Measurements from ENCODE around the gene LYRM9.
"Not testable (repeated sequence)": the region's sequence is repeated elsewhere in the genome, so short reads cannot be mapped to it uniquely, and the experiment has no call there.

LYRM9 gene

DNA sequence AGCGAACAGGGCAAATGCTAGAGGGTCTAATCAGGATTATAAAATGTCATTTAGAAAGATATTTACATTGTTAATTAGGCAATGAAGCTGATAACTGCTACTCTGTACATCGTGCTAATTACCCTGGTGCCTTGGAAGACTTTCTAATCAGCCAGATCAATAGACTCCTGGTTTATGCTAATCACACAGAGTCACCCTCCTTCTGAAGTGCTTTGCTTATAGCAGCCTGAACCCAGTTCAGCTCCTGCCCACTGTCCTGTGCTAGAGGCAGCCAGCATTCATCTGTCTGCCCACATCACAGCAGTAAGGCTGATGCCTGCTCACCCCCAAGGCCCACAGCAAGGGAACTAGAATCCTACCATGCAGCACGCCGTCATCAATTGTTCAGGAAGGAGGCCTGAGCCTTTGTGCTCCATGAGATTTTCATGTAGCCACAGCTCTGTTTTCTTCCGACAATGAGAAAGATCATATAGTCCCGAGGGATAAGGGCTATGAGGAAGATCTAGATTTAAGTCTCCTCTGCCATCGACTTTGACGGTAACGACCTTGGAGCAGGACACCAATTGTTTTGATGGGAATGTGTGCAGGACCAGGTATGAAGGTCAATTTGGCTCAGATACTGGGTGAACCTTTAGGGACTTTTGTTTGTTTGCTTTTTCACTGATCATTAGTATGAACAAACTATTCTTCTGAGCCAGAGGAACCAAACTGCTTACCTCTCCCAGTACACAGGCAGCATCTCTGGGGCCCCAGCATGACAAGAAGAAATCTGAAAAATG, 12.5 kb upstream of the LYRM9 start:
- no peak for DNase-seq

GRCh38 chr17:27904534-27905446, 11.6 kb upstream of the LYRM9 start:
- no peak for DNase-seq

GRCh38 chr17:27904114-27904513, 10.9 kb upstream of the LYRM9 start:
- no peak for DNase-seq

- DNase-seq = no peak
Observed at GRCh38 chr17:27899525-27899924, 6.4 kb upstream of the LYRM9 start.

GRCh38 chr17:27898096-27898495, 4.9 kb upstream of the LYRM9 start:
- no peak for DNase-seq

DNA sequence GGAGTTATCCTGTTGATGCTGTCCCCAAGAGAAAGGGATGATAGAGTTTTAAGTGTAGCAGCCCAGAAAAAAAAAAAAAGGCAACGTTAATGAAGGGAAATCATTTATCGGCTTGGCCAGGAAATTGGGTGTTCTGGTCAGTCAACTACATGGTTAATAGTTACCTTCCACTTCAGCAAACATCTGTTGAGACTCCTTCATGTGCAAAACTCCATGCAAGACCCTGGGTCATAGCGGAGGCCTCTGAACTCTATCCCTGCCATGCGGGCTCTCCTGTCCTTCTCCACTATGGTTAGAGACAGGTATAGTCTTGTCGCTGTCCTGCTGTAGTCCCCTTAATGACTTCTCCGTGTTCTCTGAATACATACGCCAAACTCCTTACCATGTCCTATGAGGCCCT, 3.5 kb upstream of the LYRM9 start:
- DNase-seq = no peak

- DNase-seq = no peak
Observed at GRCh38 chr17:27895940-27896535, 2.9 kb upstream of the LYRM9 start.

DNA sequence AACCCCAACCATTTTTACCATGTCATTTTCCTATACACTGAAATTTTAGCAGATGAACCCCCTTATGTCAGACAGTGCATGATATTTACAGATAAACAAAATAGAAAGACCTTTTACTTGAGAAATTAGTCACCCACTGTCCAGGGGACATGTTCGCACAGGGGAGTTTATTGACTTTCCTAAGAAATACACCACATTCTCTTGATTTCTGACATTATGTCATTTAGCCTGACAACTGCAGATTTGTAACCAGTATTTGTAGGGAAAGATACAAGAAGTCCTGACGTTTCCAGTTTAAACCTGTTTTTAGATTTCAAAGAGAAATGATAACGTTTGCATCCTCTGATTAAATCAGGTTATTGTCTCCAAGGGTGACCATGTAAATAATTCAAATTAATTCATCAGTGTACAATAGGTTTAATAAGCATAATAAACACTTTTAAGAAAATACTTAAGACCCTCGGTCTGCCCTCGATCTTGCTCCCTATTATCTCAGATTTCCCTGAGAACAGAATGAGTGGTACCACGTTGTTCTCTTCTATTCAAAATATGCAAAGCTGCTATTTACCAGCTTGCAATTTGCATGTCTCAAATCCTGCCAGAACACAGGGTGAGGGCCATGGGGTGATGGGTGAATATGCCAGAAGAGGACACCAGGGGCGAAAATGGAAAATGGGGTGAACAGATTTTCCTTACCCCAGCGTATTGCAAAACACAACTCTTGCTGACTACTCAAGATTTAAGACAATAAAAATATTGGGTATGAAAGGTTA, 2.1 kb upstream of the LYRM9 start:
- DNase-seq = no peak

DNA sequence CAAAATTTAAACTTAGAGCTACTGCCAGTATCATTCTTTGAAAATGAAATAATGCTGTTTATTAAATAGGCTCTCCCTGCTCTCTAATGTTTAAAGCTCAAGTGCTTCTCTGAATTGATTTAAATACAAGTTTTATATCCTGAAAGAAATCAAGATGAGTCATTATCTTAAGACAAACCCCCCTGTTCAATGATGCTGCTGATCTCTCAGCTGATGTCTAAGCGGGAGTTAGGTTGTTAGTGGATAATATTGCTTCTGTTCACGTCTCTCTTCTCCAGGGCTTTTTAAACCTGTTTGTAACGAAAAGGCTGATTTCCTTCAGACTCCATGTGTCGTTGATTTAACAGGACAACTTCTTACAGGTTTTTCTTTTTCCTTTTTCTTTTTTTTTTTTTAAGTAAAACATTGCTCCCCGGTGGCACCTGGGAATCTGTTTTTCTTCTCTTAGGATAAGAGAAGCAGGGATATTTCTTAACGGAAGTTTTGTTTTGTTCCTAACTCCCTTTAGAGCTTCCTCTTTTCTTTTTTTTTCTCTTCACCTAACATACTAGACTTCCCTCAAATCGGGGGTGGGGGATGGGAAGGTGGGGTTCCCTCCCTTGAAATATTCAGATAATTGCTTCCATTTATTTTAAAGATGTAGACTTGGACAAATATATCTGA, 807 bp upstream of the LYRM9 start:
- DNase-seq = no peak

DNA sequence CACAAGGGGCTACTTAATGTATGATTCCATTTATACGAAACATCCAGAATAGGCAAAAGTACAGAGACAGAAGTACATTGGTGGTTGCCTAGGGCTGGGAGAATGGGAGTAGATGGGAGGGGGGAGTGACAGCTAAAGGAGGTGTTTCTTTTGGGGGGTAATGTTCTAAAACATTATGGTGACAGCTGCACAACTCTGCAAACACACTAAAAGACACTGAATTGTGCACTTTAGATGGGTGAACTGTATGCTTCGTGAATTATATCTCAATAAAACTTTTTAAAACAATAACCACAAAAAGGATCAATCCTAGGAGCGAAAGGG, 661 bp downstream of the LYRM9 start:
- no peak for DNase-seq

GRCh38 chr17:27891841-27892240, 1.3 kb downstream of the LYRM9 start:
- no peak for DNase-seq

- no peak for DNase-seq
Observed at GRCh38 chr17:27889711-27890251, 3.4 kb downstream of the LYRM9 start.

DNA sequence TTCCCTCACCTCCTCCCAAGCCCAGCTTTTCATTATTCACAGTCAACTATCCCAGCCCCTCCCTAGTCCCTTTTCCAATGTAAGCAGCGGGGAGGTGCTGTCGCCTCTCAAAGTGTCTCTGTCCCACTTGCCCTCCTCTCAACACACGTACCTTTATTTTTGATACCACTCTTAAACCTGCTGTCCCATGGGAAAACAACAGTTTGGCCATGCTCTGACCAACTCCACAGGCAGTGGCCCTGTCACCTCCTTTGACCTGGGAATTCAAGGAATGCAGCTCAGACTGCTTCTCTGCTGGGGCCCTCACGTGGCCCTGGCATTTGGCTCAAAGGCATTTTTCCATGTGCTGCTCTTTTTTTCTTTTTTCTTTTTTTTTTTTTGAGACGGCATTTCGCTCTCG, 4.2 kb downstream of the LYRM9 start:
- DNase-seq = no peak

DNA sequence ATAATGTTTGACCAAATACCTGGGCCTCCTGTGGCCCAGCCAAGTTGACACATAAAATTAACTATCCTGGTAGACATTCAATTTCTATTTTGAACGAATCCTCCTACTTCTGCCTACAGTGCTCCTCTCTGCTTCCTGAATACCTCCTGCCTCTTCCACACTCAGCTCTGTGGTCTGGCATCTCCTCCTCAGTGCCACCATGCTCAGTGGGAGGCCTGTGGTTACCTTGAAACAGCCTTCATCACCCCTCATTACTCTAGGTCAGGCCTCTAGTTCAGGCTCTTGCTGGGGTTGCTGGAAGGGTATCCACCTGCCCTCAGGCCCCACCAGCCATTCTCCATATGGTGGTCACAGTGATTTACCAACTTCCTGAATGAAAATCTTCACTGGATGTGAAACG, 5.1 kb downstream of the LYRM9 start:
- no peak for DNase-seq

GRCh38 chr17:27886348-27886906, 6.7 kb downstream of the LYRM9 start:
- not testable (repeated sequence) for DNase-seq

DNA sequence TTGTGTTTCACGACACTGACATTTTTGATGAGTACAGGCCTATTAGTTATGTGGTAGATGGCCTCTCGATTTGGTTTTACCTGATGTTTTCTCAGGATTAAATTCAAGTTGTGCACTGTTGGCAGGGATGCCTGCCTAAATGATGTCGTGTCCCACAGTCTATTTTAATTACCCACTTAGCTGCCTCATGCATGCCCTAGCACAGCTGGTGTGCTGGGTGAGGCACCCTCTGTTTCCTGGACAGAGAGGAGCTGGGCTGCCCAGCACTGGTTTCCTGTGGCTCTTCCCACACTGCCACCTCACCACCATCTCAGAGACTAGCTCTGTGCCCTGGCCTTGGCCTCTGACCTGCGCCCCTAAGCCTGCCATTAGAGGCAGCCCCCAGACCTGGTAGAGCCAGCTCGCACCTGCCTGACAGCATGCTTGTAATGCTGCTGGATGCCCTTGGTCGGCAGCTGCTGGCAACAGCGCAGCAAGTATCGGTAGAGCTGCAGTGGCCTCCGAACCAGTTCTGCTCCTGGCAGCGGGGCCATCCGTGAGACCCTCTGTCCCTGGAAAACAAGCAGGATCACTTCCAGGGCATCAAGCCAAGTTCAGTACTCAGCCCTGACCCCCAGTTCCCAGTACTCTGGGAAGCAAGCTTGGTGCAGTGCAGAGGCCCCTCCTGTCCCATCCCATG, 10.9 kb downstream of the LYRM9 start:
- DNase-seq = no peak

DNA sequence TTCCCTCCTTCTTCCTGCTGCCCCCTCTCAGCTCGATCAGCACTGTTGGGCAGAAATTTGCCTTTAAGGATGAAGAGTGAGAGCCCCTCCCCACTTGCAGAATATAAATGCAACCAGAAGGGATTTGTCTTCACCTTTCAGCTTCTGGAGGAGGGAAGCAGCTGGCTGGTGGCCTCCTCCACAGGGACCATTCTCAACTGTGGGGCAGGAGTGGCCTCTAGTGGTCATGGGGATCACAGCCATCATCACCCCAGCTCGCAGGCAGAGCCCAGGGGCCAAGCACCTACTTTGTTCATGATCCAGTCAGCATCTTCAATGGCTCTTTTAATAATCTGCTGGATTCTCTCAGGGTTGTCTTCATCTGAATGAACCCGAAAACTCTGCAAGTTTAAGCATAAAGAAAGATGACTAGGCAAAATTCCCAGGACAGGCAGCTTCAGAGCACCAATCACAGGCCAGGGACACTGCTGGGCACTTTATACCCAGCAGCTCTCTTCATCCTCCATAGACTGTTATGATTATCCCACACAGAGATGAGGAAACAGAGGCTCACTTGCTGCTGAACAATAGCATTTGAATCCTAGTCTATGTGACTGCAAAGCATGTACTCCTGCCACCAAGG, 13.1 kb downstream of the LYRM9 start:
- DNase-seq = no peak

GRCh38 chr17:27878776-27879562, 14.2 kb downstream of the LYRM9 start:
- no peak for DNase-seq

- DNase-seq = no peak
Observed at GRCh38 chr17:27873746-27874145, 19.4 kb downstream of the LYRM9 start.

GRCh38 chr17:27873211-27873610, 20.0 kb downstream of the LYRM9 start:
- no peak for DNase-seq
